ENCODE data around the gene UPK1A.

- TF ChIP-seq CTCF (IDR thresholded peaks at IDR 0.05) (no peak), POLR2A (IDR thresholded peaks at IDR 0.05) (no peak)
Measured at GRCh38 chr19:35712567-35713505, 46.5 kb downstream of the UPK1A start.
